HG03460 (cell line): ENCODE results near the gene MRPL58.
"Not testable (repeated sequence)": the region's sequence is repeated elsewhere in the genome, so short reads cannot be mapped to it uniquely, and the experiment has no call there.

Source experiments
- ATAC-seq: cut with Tn5 transposase; IDR thresholded peaks from one replicate; pipeline ENCODE4 v1.9.1; 2021; ENCODE audit not compliant: unreplicated experiment

The MRPL58 gene

GRCh38 chr17:74987418-74987908, 25.0 kb upstream of the MRPL58 start, which contains the start of gene CDR2L:
Gene CDR2L, plus strand, starts transcription at chr17:74987632. Its CDS starts 412 bp downstream, at chr17:74988044.
- peak; percentile 89 for ATAC-seq

GRCh38 chr17:74987909-74988711, 24.4 kb upstream of the MRPL58 start:
- peak; percentile 28 for ATAC-seq

GRCh38 chr17:74990581-74991105, 21.8 kb upstream of the MRPL58 start:
- ATAC-seq = no peak

- no peak for ATAC-seq
These were observed 20.2 kb upstream of the MRPL58 start for GRCh38 chr17:74992223-74992622.

- no peak for ATAC-seq
These were observed 18.0 kb upstream of the MRPL58 start for GRCh38 chr17:74994440-74994839.

GRCh38 chr17:74995847-74996246, 16.6 kb upstream of the MRPL58 start:
- no peak for ATAC-seq

GRCh38 chr17:74998783-74999182, 13.7 kb upstream of the MRPL58 start:
- ATAC-seq = no peak

- ATAC-seq = no peak
These were observed 12.9 kb upstream of the MRPL58 start for GRCh38 chr17:74999523-74999922.

- ATAC-seq = no peak
These were observed 10.3 kb upstream of the MRPL58 start for GRCh38 chr17:75001915-75002843.

GRCh38 chr17:75003070-75003956, 9.2 kb upstream of the MRPL58 start:
- ATAC-seq = no peak

GRCh38 chr17:75003957-75004355, 8.5 kb upstream of the MRPL58 start:
- no peak for ATAC-seq

GRCh38 chr17:75004371-75004770, 8.1 kb upstream of the MRPL58 start:
- ATAC-seq = no peak

GRCh38 chr17:75005291-75005690, 7.2 kb upstream of the MRPL58 start:
- ATAC-seq = no peak

- ATAC-seq = not testable (repeated sequence)
These were observed 6.4 kb upstream of the MRPL58 start for GRCh38 chr17:75006084-75006483.

GRCh38 chr17:75006653-75007052, 5.8 kb upstream of the MRPL58 start:
- no peak for ATAC-seq

- ATAC-seq = no peak
These were observed 4.1 kb upstream of the MRPL58 start for GRCh38 chr17:75008373-75008772.

- ATAC-seq = no peak
These were observed 3.2 kb upstream of the MRPL58 start for GRCh38 chr17:75009139-75009724.

GRCh38 chr17:75010683-75011400, 1.6 kb upstream of the MRPL58 start:
- ATAC-seq = no peak

- ATAC-seq = no peak
These were observed 922 bp upstream of the MRPL58 start for GRCh38 chr17:75011401-75012095.
